IMR-90 (cell line): Measurements from ENCODE around the gene UNC5B. TPM values are rescaled to one million over a fixed set of nuclear protein-coding genes. Genes with fewer than 3 reads are reported as not detected.

Source experiments
- ATAC-seq: fragments of 200-7000 bp; cut with Tn5 transposase; 2 replicates; pipeline ENCODE4 v1.9.1; 2020; ENCODE audit warnings: low read depth, mild to moderate bottlenecking, moderate library complexity
- BruUV-seq: library from RNA; stranded (reverse); fragments of 400-500 nt; replicated peaks from 2 replicates; lab custom pipeline; 2021; lab: Mats Ljungman, UMichigan
- CTCF ChIA-PET: fragments of 300-600 bp; formaldehyde crosslinking; extraction: SDS; loops from one replicate; lab custom pipeline; 2021; ENCODE audit warnings: antibody characterized with exemption; lab: Yijun Ruan, JAX
- POLR2A ChIA-PET: fragments of 300-600 bp; sonication (Branson Sonifier 250); formaldehyde crosslinking; loops from one replicate; lab custom pipeline; 2022; ENCODE audit warnings: antibody characterized with exemption; ENCODE audit not compliant: unreplicated experiment; lab: Charles Lee
- DNase-seq: peaks from one replicate; pipeline ENCODE4 v3.0.0; 2013
- H2AFZ ChIP-seq: replicated peaks from 2 replicates; pipeline ENCODE3; 2013; ENCODE audit warnings: low read length, mild to moderate bottlenecking; ENCODE audit not compliant: poor library complexity
- H2AK5ac ChIP-seq: 2 replicates; pipeline ENCODE4 v1.6.1; 2013; ENCODE audit warnings: low read depth, low read length, inconsistent platforms
- H2AK9ac ChIP-seq: replicated peaks from 2 replicates; pipeline ENCODE3; 2013; ENCODE audit warnings: mild to moderate bottlenecking, low read depth, low read length, moderate library complexity; ENCODE audit not compliant: poor library complexity
- H2BK120ac ChIP-seq: 2 replicates; pipeline ENCODE4 v1.6.1; 2013; ENCODE audit warnings: low read depth, low read length, inconsistent platforms
- H2BK15ac ChIP-seq: 3 replicates; pipeline ENCODE4 v1.6.1; 2013; ENCODE audit warnings: low read depth, low read length, inconsistent platforms
- H2BK20ac ChIP-seq: 2 replicates; pipeline ENCODE4 v1.6.1; 2013; ENCODE audit warnings: low read depth, mild to moderate bottlenecking, inconsistent platforms, low read length, moderate library complexity
- H2BK5ac ChIP-seq: 2 replicates; pipeline ENCODE4 v1.6.1; 2013; ENCODE audit warnings: mild to moderate bottlenecking, low read depth, low read length, inconsistent platforms; ENCODE audit not compliant: poor library complexity, severe bottlenecking
- H3K14ac ChIP-seq: replicated peaks from 2 replicates; pipeline ENCODE4 v1.6.1; 2013; ENCODE audit warnings: low read depth, low read length, inconsistent platforms
- H3K18ac ChIP-seq: 2 replicates; pipeline ENCODE4 v1.6.1; 2013; ENCODE audit warnings: low read depth, low read length, control low read depth
- H3K23ac ChIP-seq: 2 replicates; pipeline ENCODE4 v1.6.1; 2013; ENCODE audit warnings: low read depth, low read length, inconsistent platforms
- H3K27ac ChIP-seq: 2 replicates; pipeline ENCODE4 v1.5.1; 2013; ENCODE audit warnings: mild to moderate bottlenecking, control low read depth, low read length; ENCODE audit not compliant: insufficient read depth
- H3K27me3 ChIP-seq: 2 replicates; pipeline ENCODE4 v1.6.1; 2013; ENCODE audit warnings: low read length; ENCODE audit not compliant: control insufficient read depth, insufficient read depth
- H3K36me3 ChIP-seq: 2 replicates; pipeline ENCODE4 v1.6.1; 2013; ENCODE audit warnings: low read length, mixed read lengths; ENCODE audit not compliant: control insufficient read depth, insufficient read depth
- H3K4ac ChIP-seq: 2 replicates; pipeline ENCODE4 v1.6.1; 2013; ENCODE audit warnings: low read depth, low read length, inconsistent platforms
- H3K4me1 ChIP-seq: 2 replicates; pipeline ENCODE4 v1.6.1; 2013; ENCODE audit warnings: low read length, mixed read lengths; ENCODE audit not compliant: control insufficient read depth, insufficient read depth
- H3K4me2 ChIP-seq: 2 replicates; pipeline ENCODE4 v1.6.1; 2013; ENCODE audit warnings: low read depth, mild to moderate bottlenecking, control low read depth, low read length, moderate library complexity
- H3K4me3 ChIP-seq: 2 replicates; pipeline ENCODE4 v1.5.1; 2013; ENCODE audit warnings: low read depth, mild to moderate bottlenecking, control low read depth, low read length, moderate library complexity; ENCODE audit not compliant: insufficient read depth
- H3K56ac ChIP-seq: 2 replicates; pipeline ENCODE4 v1.6.1; 2013; ENCODE audit warnings: low read length, inconsistent platforms; ENCODE audit not compliant: insufficient read depth; ENCODE audit errors: extremely low read depth
- H3K79me1 ChIP-seq, 2 experiments: 2 replicates each; pipeline ENCODE4 v1.6.1; 2013; ENCODE audit warnings: low read length in 2 of 2, inconsistent platforms in 1 of 2, low read depth in 1 of 2
- H3K9ac ChIP-seq: 2 replicates; pipeline ENCODE4 v1.6.1; 2013; ENCODE audit warnings: low read depth, low read length, control low read depth
- H3K9me1 ChIP-seq: 2 replicates; pipeline ENCODE4 v1.6.1; 2013; ENCODE audit warnings: low read length, inconsistent platforms; ENCODE audit not compliant: insufficient read depth
- H3K9me3 ChIP-seq: 2 replicates; pipeline ENCODE4 v1.6.1; 2013; ENCODE audit warnings: low read length; ENCODE audit not compliant: control insufficient read depth, insufficient read depth
- H4K20me1 ChIP-seq: 2 replicates; pipeline ENCODE4 v1.6.1; 2013; ENCODE audit warnings: low read length, inconsistent platforms; ENCODE audit not compliant: insufficient read depth
- H4K5ac ChIP-seq: 2 replicates; pipeline ENCODE4 v1.6.1; 2013; ENCODE audit warnings: mild to moderate bottlenecking, low read depth, low read length, control low read depth
- H4K8ac ChIP-seq, 2 experiments: 2 replicates each; pipeline ENCODE4 v1.6.1; 2013; ENCODE audit warnings: low read depth in 2 of 2, low read length in 2 of 2, control low read depth in 1 of 2, inconsistent platforms in 1 of 2
- H4K91ac ChIP-seq: 2 replicates; pipeline ENCODE4 v1.6.1; 2013; ENCODE audit warnings: low read depth, low read length, inconsistent platforms; ENCODE audit not compliant: insufficient read depth
- BHLHE40 ChIP-seq: fragments of 150-350 bp; IDR thresholded peaks from 2 replicates; pipeline ENCODE4 v1.6.1; 2016; ENCODE audit warnings: mild to moderate bottlenecking, low read depth, low read length
- CTCF ChIP-seq: conservative IDR thresholded peaks from 2 replicates; pipeline ENCODE4 v1.5.1; 2012; ENCODE audit warnings: mild to moderate bottlenecking, low read depth, low read length, improper control_type of control experiment
- ELK1 ChIP-seq: fragments of 150-350 bp; IDR thresholded peaks from 2 replicates; pipeline ENCODE4 v1.6.1; 2016; ENCODE audit warnings: low read depth, mild to moderate bottlenecking, low read length, moderate library complexity, borderline replicate concordance
- FOS ChIP-seq: fragments of 150-350 bp; IDR thresholded peaks from 2 replicates; pipeline ENCODE4 v1.6.1; 2016; ENCODE audit warnings: low read depth, low read length
- MAFK ChIP-seq: IDR thresholded peaks from 2 replicates; pipeline ENCODE4 v1.6.1; 2012; ENCODE audit warnings: low read depth, low read length, improper control_type of control experiment
- MAZ ChIP-seq: IDR thresholded peaks from 2 replicates; pipeline ENCODE4 v1.6.1; 2012; ENCODE audit warnings: low read depth, mild to moderate bottlenecking, low read length, improper control_type of control experiment, moderate library complexity, borderline replicate concordance
- MXI1 ChIP-seq: IDR thresholded peaks from 2 replicates; pipeline ENCODE4 v1.6.1; 2012; ENCODE audit warnings: low read depth, mild to moderate bottlenecking, low read length, moderate library complexity, borderline replicate concordance
- NFE2L2 ChIP-seq: fragments of 150-350 bp; IDR thresholded peaks from 2 replicates; pipeline ENCODE4 v1.6.1; 2016; ENCODE audit warnings: low read depth, mild to moderate bottlenecking, low read length
- POLR2A ChIP-seq: IDR thresholded peaks from 2 replicates; pipeline ENCODE4 v1.6.1; 2012; ENCODE audit warnings: mild to moderate bottlenecking, low read depth, low read length
- RCOR1 ChIP-seq: IDR thresholded peaks from 2 replicates; pipeline ENCODE4 v1.6.1; 2012; ENCODE audit warnings: mild to moderate bottlenecking, low read length, improper control_type of control experiment; ENCODE audit not compliant: insufficient replicate concordance
- RFX5 ChIP-seq: IDR thresholded peaks from 2 replicates; pipeline ENCODE4 v1.8.0; 2012; ENCODE audit warnings: low read depth, mild to moderate bottlenecking, low read length, moderate library complexity
- SMC3 ChIP-seq: fragments of 150-350 bp; IDR thresholded peaks from 2 replicates; pipeline ENCODE4 v1.6.1; 2016; ENCODE audit warnings: low read depth, mild to moderate bottlenecking, antibody characterized with exemption, low read length, moderate library complexity
- USF2 ChIP-seq: fragments of 150-350 bp; IDR thresholded peaks from 2 replicates; pipeline ENCODE4 v1.6.1; 2017; ENCODE audit warnings: mild to moderate bottlenecking, antibody characterized with exemption, low read length, low read depth
- WGBS, 2 experiments: methylation state at CpG; one replicate each; pipeline versions ENCODE4 v1.1.5 to v1.1.7; 2013; ENCODE audit warnings: missing lambda C conversion rate in 2 of 2; ENCODE audit not compliant: insufficient read length in 1 of 2; ENCODE audit errors: extremely low coverage in 2 of 2; 5-methylcytosine and 5-hydroxymethylcytosine counted together
- dilution Hi-C: fragments of 300-500 bp; cut with HindIII; formaldehyde crosslinking; loops from one replicate; pipeline ENCODE4 v1.14.3; 2018; ENCODE audit warnings: low sequenced_read_pairs; ENCODE audit not compliant: unreplicated experiment
- in situ Hi-C: fragments of 300-500 bp; cut with MboI; formaldehyde crosslinking; loops from 3 replicates; pipeline ENCODE4 v1.14.3; 2019; ENCODE audit warnings: low sequenced_read_pairs, inconsistent platforms, mixed read lengths
- intact Hi-C: fragments of 100-400 bp; cut with micrococcal nuclease; formaldehyde crosslinking; loops from 2 replicates; pipeline ENCODE4 v1.10.0; 2022
- polyA plus RNA-seq, 3 experiments: library from polyadenylated mRNA; depleted of rRNA; stranded (reverse); fragments of >200 nt; gene quantifications; 2 replicates each; pipeline ENCODE4 v1.2.3, GENCODE V29; 2012; ENCODE audit warnings: low replicate concordance in 1 of 3
- total RNA-seq: library from RNA; depleted of rRNA; stranded (reverse); fragments of >200 nt; gene quantifications from 2 replicates; pipeline ENCODE4 v1.2.3, GENCODE V29; 2012

UNC5B gene
- total and polyA plus RNA-seq, 2 of the 4 experiments (the other 2 are of a cell fraction), result 1.6 to 4.2 TPM

GRCh38 chr10:71216363-71216695 is 4.0 kb downstream of the UNC5B start:
- intact Hi-C loops, result loop anchor here (10.0 kb wide), 1 partner anchor 402 kb away; the partner anchor contains the start of gene SGPL1

More at GRCh38 chr10:71216363-71216695, 4.0 kb downstream of the UNC5B start:
- TF ChIP-seq SMC3 (no peak), ELK1 (no peak), FOS (no peak), POLR2A (no peak), RCOR1 (no peak), NFE2L2 (no peak), USF2 (no peak), CTCF (no peak), BHLHE40 (no peak), MXI1 (no peak), MAZ (no peak), MAFK (no peak), RFX5 (no peak)
- no peak overlapping the region; the same call in 1 of the 2 replicates for H3K18ac ChIP-seq
- H2BK5ac ChIP-seq, result no peak overlapping the region
- no peak overlapping the region for H2BK20ac ChIP-seq
- peaks cover 38% of the 10 kb centered on the region; the same call in 1 of the 2 replicates for H4K20me1 ChIP-seq
- H3K23ac ChIP-seq, result peak overlapping the region; percentile 23; the same call in 1 of the 2 replicates
- no TSS peak for BruUV-seq
- no peak overlapping the region for H3K56ac ChIP-seq
- H3K4me2 ChIP-seq, result no peak overlapping the region
- no peak overlapping the region for H2BK15ac ChIP-seq
- H3K9ac ChIP-seq, result no peak overlapping the region
- no peak overlapping the region for H3K27ac ChIP-seq
- H2AK9ac ChIP-seq, result peak overlapping the region; percentile 11
- H3K9me3 ChIP-seq, result no peaks in the 10 kb centered on the region
- H4K5ac ChIP-seq, result peak overlapping the region; percentile 67
- H4K91ac ChIP-seq, result peak overlapping the region; percentile 5; the same call in 1 of the 2 replicates
- ChIA-PET POLR2A (no interaction called here), CTCF (interaction anchor here (0.7 kb wide), 1 partner anchor 51 kb away, joined by 3 read pairs; no protein-coding TSS in a partner anchor)
- H2BK120ac ChIP-seq, result no peak overlapping the region
- no peak overlapping the region for H3K4me3 ChIP-seq
- DNase-seq (no peak), ATAC-seq (no peak)
- dilution Hi-C loops (no loop called here), in situ Hi-C loops (no loop called here)
- peaks cover 24 to 51% of the 10 kb centered on the region in 2 experiments; a peak in 3 of 4 replicates for H3K79me1 ChIP-seq
- H3K4ac ChIP-seq, result peak overlapping the region; percentile 59
- no CpG with 5 or more reads among the region's 1 CpG for WGBS, 2 experiments
- H3K9me1 ChIP-seq, result peaks cover 9% of the 10 kb centered on the region; the same call in 1 of the 2 replicates
- no peaks in the 10 kb centered on the region for H3K36me3 ChIP-seq
- H4K8ac ChIP-seq, result peak overlapping the region; percentile 8 to 66; a peak in 1 of 4 replicates
- 0 out of 2 replicates have a peak overlapping the region, but pooled peaks have one; percentile 18 for H3K14ac ChIP-seq
- peak overlapping the region; percentile 88; the same call in 1 of the 2 replicates for H2AK5ac ChIP-seq
- H3K4me1 ChIP-seq, result peaks cover 19% of the 10 kb centered on the region
- H2AFZ ChIP-seq, result no peak overlapping the region
- H3K27me3 ChIP-seq, result peaks cover 5% of the 10 kb centered on the region
